HepG2 (cell line): ENCODE results near the gene CAPN14. TPM values are rescaled to one million over a fixed set of nuclear protein-coding genes. Genes with fewer than 3 reads are reported as not detected.

Experiments
- ATAC-seq: fragments of 200-7000 bp; cut with Tn5 transposase; 3 replicates; pipeline ENCODE4 v1.9.1; 2020; ENCODE audit warnings: mild to moderate bottlenecking, moderate library complexity
- BruUV-seq: library from RNA; stranded (reverse); fragments of 400-500 nt; replicated peaks from 2 replicates; lab custom pipeline; 2021; lab: Mats Ljungman, UMichigan
- CTCF ChIA-PET: fragments of 300-600 bp; formaldehyde crosslinking; extraction: SDS; loops from one replicate; lab custom pipeline; 2021; ENCODE audit warnings: low total read pairs, inconsistent platforms, low intra/inter-chr PET ratio; lab: Yijun Ruan, JAX
- POLR2A ChIA-PET: fragments of 350-600 bp; sonication (Branson Sonifier 250); formaldehyde crosslinking; loops from one replicate; lab custom pipeline; 2020; ENCODE audit warnings: antibody characterized with exemption, inconsistent platforms; lab: Yijun Ruan, JAX
- DNase-seq: peaks from one replicate; pipeline ENCODE4 v3.0.0-alpha.2; 2015; ENCODE audit warnings: low spot score
- FAIRE-seq: peaks from 3 replicates; lab custom pipeline; 2011; peaks lifted over from hg19 to GRCh38; lab: Jason Lieb, UNC
- H2AFZ ChIP-seq: one replicate; pipeline ENCODE4 v1.6.1; 2011; ENCODE audit warnings: low read length, inconsistent platforms
- H3K27ac ChIP-seq: fragments of 300-600 bp; 3 replicates; pipeline ENCODE4 v1.8.0; 2011; ENCODE audit warnings: mixed run types, mild to moderate bottlenecking, mixed read lengths, low read length, inconsistent platforms; ENCODE audit not compliant: insufficient read depth; ENCODE audit errors: extremely low read length
- H3K27me3 ChIP-seq, 2 experiments: fragments of 200-600 bp in 1 of 2; 2 replicates in 1 of 2; 3 replicates in 1 of 2; pipeline versions ENCODE4 v1.6.0 to v1.8.0; 2011; ENCODE audit warnings: low read length in 2 of 2, mild to moderate bottlenecking in 2 of 2, moderate library complexity in 2 of 2, inconsistent platforms in 1 of 2; ENCODE audit not compliant: insufficient read depth in 2 of 2, control insufficient read depth in 1 of 2
- H3K36me3 ChIP-seq, 2 experiments: fragments of 200-600 bp in 1 of 2; replicated peaks in 1 of 2; 2 replicates in 1 of 2; 3 replicates in 1 of 2; pipeline versions ENCODE4 v1.5.1 to v1.8.0; 2011; ENCODE audit warnings: low read length in 2 of 2, inconsistent platforms in 1 of 2; ENCODE audit not compliant: insufficient read depth in 2 of 2, control insufficient read depth in 1 of 2
- H3K4me1 ChIP-seq: 2 replicates; pipeline ENCODE4 v1.5.1; 2012; ENCODE audit warnings: low read length, inconsistent platforms; ENCODE audit not compliant: insufficient read depth
- H3K4me2 ChIP-seq: 2 replicates; pipeline ENCODE4 v1.6.0; 2011; ENCODE audit warnings: low read depth, low read length, inconsistent platforms
- H3K4me3 ChIP-seq, 3 experiments: fragments of 200-600 bp in 1 of 3; sonication (generic), shearing (Covaris generic) in 1 of 3; replicated peaks in 1 of 3; 2 replicates each; pipeline ENCODE4 v1.5.1; 2011 to 2016; ENCODE audit warnings: low read length in 3 of 3, inconsistent platforms in 2 of 3, low read depth in 2 of 3, mild to moderate bottlenecking in 2 of 3, control low read depth in 1 of 3, mixed read lengths in 1 of 3; ENCODE audit not compliant: insufficient read depth in 1 of 3
- H3K79me2 ChIP-seq: one replicate; pipeline ENCODE4 v1.6.1; 2011; ENCODE audit warnings: low read length, inconsistent platforms; ENCODE audit not compliant: insufficient read depth
- H3K9ac ChIP-seq: 2 replicates; pipeline ENCODE4 v1.6.0; 2011; ENCODE audit warnings: mild to moderate bottlenecking, low read depth, low read length, inconsistent platforms; ENCODE audit not compliant: insufficient read depth
- H3K9me3 ChIP-seq: 2 replicates; pipeline ENCODE4 v1.5.1; 2012; ENCODE audit warnings: mild to moderate bottlenecking, low read length
- H4K20me1 ChIP-seq: 2 replicates; pipeline ENCODE4 v1.6.0; 2011; ENCODE audit warnings: inconsistent platforms, mild to moderate bottlenecking, low read length, moderate library complexity; ENCODE audit not compliant: insufficient read depth
- CBX1 ChIP-seq: IDR thresholded peaks from one replicate; pipeline ENCODE4 v1.6.1; 2016; ENCODE audit warnings: antibody characterized with exemption, low read depth
- EHMT2 ChIP-seq: fragments of 200-600 bp; sonication (generic); IDR thresholded peaks from 2 replicates; pipeline ENCODE4 v1.7.0; 2017; ENCODE audit warnings: antibody characterized with exemption, low read depth, low read length, borderline replicate concordance
- FOXC1 ChIP-seq: sonication (generic); formaldehyde crosslinking; IDR thresholded peaks from 2 replicates; pipeline ENCODE4 v1.8.0; 2022; ENCODE audit warnings: mild to moderate bottlenecking, missing genetic modification reagents, borderline replicate concordance
- MED1 ChIP-seq: sonication (generic); formaldehyde crosslinking; IDR thresholded peaks from 2 replicates; pipeline ENCODE4 v1.4.0; 2020; ENCODE audit warnings: missing genetic modification reagents
- MLXIP ChIP-seq: sonication (generic); formaldehyde crosslinking; IDR thresholded peaks from 2 replicates; pipeline ENCODE4 v1.9.0; 2021; ENCODE audit warnings: missing genetic modification reagents, borderline replicate concordance
- PPARG ChIP-seq: conservative IDR thresholded peaks from 2 replicates; pipeline ENCODE4 v1.6.1; 2016; ENCODE audit warnings: missing biosample characterization, missing genetic modification reagents
- SIX4 ChIP-seq: sonication (generic); formaldehyde crosslinking; IDR thresholded peaks from 2 replicates; pipeline ENCODE4 v1.4.0; 2020; ENCODE audit warnings: missing genetic modification reagents
- TEAD2 ChIP-seq: sonication (generic); formaldehyde crosslinking; IDR thresholded peaks from 2 replicates; pipeline ENCODE4 v1.9.0; 2021; ENCODE audit warnings: missing genetic modification reagents
- ZNF660 ChIP-seq: sonication (generic); formaldehyde crosslinking; IDR thresholded peaks from 2 replicates; pipeline ENCODE4 v1.5.1; 2020; ENCODE audit warnings: mild to moderate bottlenecking, low read depth, missing genetic modification reagents, borderline replicate concordance
- ZNF839 ChIP-seq: sonication (generic); formaldehyde crosslinking; IDR thresholded peaks from 2 replicates; pipeline ENCODE4 v1.4.0; 2020; ENCODE audit warnings: missing genetic modification reagents, mild to moderate bottlenecking, borderline replicate concordance
- ZXDC ChIP-seq: sonication (generic); formaldehyde crosslinking; IDR thresholded peaks from 2 replicates; pipeline ENCODE4 v1.5.0; 2020; ENCODE audit warnings: mild to moderate bottlenecking, missing genetic modification reagents
- WGBS: methylation state at CpG from one replicate; pipeline ENCODE4 v1.1.6; 2017; ENCODE audit warnings: low lambda C conversion rate; 5-methylcytosine and 5-hydroxymethylcytosine counted together
- in situ Hi-C: cut with HindIII; loops from 2 replicates; pipeline ENCODE4 v1.10.0; 2017; ENCODE audit warnings: low pct_unique_long_range_greater_than_20kb; ENCODE audit not compliant: extremely low pct_ligation_motif_present
- intact Hi-C: fragments of 100-400 bp; cut with micrococcal nuclease; formaldehyde crosslinking; loops from one replicate; pipeline ENCODE4 v1.10.0; 2022; ENCODE audit not compliant: unreplicated experiment
- polyA plus RNA-seq, 8 experiments: library from polyadenylated mRNA; depleted of rRNA in 3 of 8; stranded (reverse) in 7 of 8; unstranded in 1 of 8; fragments of >200 nt; fragmentation: Illumina TruSeq in 4 of 8; extraction: Trizol in 4 of 8; gene quantifications; 2 replicates each; pipeline versions ENCODE4 v1.2.1 to v1.2.3, GENCODE V29; 2011 to 2016; ENCODE audit warnings: low read depth in 4 of 8, missing spikeins in 1 of 8, mixed read lengths in 1 of 8; ENCODE audit not compliant: insufficient read depth in 1 of 8
- total RNA-seq, 5 experiments: library from RNA; depleted of rRNA; stranded (reverse); fragments of >200 nt; fragmentation: Illumina TruSeq; extraction: Trizol; gene quantifications; 2 replicates each; pipeline ENCODE4 v1.2.3, GENCODE V29; 2016; ENCODE audit warnings: low read depth in 1 of 5
- TF ChIP-seq, protein P1 (sequence below): sonication (generic); formaldehyde crosslinking; IDR thresholded peaks from 2 replicates; pipeline ENCODE4 v1.8.0; 2022; ENCODE audit warnings: missing genetic modification reagents, mild to moderate bottlenecking, inconsistent platforms, borderline replicate concordance
- TF ChIP-seq, protein P2 (sequence below): sonication (generic); formaldehyde crosslinking; IDR thresholded peaks from 2 replicates; pipeline ENCODE4 v1.4.0; 2020; ENCODE audit warnings: missing genetic modification reagents

Gene CAPN14
- total and polyA plus RNA-seq, 2 of the 13 experiments (the other 11 are each of a cell fraction or from before 2014, with no cell fraction given) = not detected

DNA sequence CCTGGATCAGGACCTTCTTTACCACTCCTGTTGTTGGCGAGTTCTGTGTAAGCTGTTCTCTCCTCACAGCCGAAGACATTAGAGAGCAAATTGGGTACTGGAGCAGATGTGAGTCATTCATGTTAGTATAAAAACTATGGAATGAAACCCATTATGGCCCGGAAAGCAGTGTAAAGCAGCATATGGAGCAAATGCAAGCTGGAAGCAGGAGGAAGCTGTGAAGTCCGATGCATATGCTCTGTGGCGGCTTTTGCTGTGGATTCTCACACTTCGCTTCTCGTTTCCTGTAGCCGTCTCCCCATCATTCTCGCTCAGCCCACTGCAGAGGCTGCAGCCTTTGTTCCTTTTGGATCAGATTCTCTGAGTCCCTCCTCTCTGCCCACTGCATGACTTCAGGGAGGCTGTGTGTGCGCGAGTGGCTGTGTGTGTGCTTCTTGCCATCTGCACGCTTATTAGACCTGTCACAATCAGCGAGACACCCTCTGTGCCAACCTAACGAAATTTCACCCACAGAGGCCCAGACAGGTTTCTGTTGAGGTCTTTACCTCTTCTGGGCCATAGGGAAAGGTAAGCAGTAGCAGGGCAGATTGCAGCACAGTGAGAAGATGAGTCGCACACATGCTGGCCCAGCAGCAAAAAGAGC lies 75.8 kb downstream of the CAPN14 start:
- Histone ChIP-seq H4K20me1 (no peaks in the 10 kb centered on the region), H3K27me3 (peaks cover 3 to 35% of the 10 kb centered on the region in 2 experiments; a peak in 2 of 5 replicates), H3K4me1 (no peaks in the 10 kb centered on the region), H3K36me3 (no peaks in the 10 kb centered on the region), H3K4me2 (no peak overlapping the region), H2AFZ (no peak overlapping the region), H3K9ac (no peak overlapping the region), H3K9me3 (no peaks in the 10 kb centered on the region), H3K4me3 (no peak overlapping the region), H3K27ac (no peak overlapping the region), H3K79me2 (no peaks in the 10 kb centered on the region)
- DNase-seq = no peak
- BruUV-seq = no TSS peak
- in situ Hi-C loops (no loop called here), intact Hi-C loops (no loop called here)
- no peak for ATAC-seq
- no peak for FAIRE-seq
- POLR2A ChIA-PET = no interaction called here
- 44% methylated on average over 15 of the region's 15 CpGs for WGBS
- CTCF ChIA-PET = no interaction called here
- TF ChIP-seq PPARG (CRISPR knock-in tag) (no peak), EHMT2 (no peak), ZXDC (no peak), MLXIP (no peak), MED1 (CRISPR knock-in tag) (no peak), FOXC1 (CRISPR knock-in tag) (no peak), CBX1 (no peak), ZNF660 (CRISPR knock-in tag) (no peak), ZNF839 (no peak), TEAD2 (no peak), SIX4 (CRISPR knock-in tag) (no peak)
- TF ChIP-seq, protein P1, sequence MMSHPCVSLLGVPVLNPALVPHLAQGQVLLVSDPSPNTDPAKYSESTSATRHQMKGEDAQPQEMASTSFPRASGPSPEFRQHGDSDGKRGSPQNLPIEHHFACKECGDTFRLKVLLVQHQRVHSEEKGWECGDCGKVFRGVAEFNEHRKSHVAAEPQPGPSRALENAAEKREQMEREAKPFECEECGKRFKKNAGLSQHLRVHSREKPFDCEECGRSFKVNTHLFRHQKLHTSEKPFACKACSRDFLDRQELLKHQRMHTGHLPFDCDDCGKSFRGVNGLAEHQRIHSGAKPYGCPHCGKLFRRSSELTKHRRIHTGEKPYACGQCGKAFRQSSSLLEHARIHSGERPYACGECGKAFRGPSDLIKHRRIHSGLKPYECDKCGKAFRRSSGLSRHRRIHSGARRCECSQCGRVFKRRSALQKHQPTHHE (CRISPR knock-in tag) = no peak
- TF ChIP-seq, protein P2, sequence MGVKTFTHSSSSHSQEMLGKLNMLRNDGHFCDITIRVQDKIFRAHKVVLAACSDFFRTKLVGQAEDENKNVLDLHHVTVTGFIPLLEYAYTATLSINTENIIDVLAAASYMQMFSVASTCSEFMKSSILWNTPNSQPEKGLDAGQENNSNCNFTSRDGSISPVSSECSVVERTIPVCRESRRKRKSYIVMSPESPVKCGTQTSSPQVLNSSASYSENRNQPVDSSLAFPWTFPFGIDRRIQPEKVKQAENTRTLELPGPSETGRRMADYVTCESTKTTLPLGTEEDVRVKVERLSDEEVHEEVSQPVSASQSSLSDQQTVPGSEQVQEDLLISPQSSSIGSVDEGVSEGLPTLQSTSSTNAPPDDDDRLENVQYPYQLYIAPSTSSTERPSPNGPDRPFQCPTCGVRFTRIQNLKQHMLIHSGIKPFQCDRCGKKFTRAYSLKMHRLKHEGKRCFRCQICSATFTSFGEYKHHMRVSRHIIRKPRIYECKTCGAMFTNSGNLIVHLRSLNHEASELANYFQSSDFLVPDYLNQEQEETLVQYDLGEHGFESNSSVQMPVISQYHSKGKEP (CRISPR knock-in tag) = no peak
